B cell (primary cell): Measurements from ENCODE around the gene BACH2.

Experiments
- CTCF ChIP-seq: fragments of 200-600 bp; IDR thresholded peaks from one replicate; pipeline ENCODE4 v1.8.0; 2022; ENCODE audit warnings: antibody characterized with exemption, mild to moderate bottlenecking
- EZH2 ChIP-seq: IDR thresholded peaks from 2 replicates; pipeline ENCODE4 v1.6.1; 2012; ENCODE audit warnings: borderline replicate concordance, low read depth, mild to moderate bottlenecking, moderate library complexity, low read length; ENCODE audit not compliant: insufficient read depth, poor library complexity, severe bottlenecking

GRCh38 chr6:90068264-90068663 is 228.4 kb downstream of the BACH2 start:
- TF ChIP-seq CTCF (no peak), EZH2 (no peak)
